GM21723 (cell line): ENCODE results near the gene RNMT.

ENCODE experiments used
- ATAC-seq: cut with Tn5 transposase; IDR thresholded peaks from one replicate; pipeline ENCODE4 v1.9.1; 2021; ENCODE audit warnings: mild to moderate bottlenecking, moderate library complexity; ENCODE audit not compliant: unreplicated experiment

Gene RNMT

GRCh38 chr18:13809531-13810255, 83.2 kb downstream of the RNMT start:
- no peak for ATAC-seq

DNA sequence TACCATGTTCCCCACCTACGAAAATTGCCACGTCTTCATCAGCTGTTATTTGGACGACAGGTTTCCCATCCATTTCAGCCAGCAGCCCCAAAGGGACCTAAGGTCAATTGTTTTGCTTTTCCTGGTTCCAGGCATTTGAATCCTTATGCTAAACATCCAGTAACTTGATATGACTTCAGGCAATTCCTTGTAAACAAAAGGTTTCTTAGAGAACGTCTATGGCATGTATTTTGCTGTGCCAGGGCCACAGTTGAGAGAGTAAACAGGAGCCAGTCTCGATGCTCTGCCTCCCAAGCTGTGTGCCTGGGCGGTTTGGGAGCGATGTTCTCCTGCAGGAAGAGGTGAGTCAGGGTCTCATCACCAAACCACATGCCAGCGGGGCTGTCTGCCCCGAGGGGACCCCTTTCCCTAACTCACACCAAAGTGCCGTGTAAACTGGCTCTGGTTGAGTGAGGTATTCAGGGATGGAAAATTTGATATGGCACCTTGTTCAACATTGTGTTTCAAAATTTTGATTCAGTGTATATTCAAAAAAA, 84.5 kb downstream of the RNMT start:
- no peak for ATAC-seq

GRCh38 chr18:13811993-13812392, 85.5 kb downstream of the RNMT start:
- ATAC-seq = no peak

- peak; percentile 94 for ATAC-seq
Measured at GRCh38 chr18:13813271-13813849, 86.9 kb downstream of the RNMT start.
